Left lung (tissue), 10 donors: ENCODE data around the gene FNIP2. TPM values are rescaled to one million over a fixed set of nuclear protein-coding genes. Genes with fewer than 3 reads are reported as not detected.
"Not testable (repeated sequence)": the region's sequence is repeated elsewhere in the genome, so short reads cannot be mapped to it uniquely, and the experiment has no call there.

Experiments used
- ATAC-seq: fragments of 200-7000 bp; cut with Tn5 transposase; one replicate; pipeline ENCODE4 v1.9.1; 2020; ENCODE audit warnings: moderate library complexity
- DNase-seq, 4 donors: peaks; one replicate each; pipeline ENCODE4 v3.0.0-alpha.2; 2013 to 2020
- H3K27ac ChIP-seq, 2 donors: fragments of 200-600 bp; sonication (generic) in 1 of 2; one replicate each; pipeline versions ENCODE4 v1.5.0 to v1.8.0; 2020 to 2021
- H3K27me3 ChIP-seq, 2 donors: fragments of 200-600 bp; sonication (generic) in 1 of 2; one replicate each; pipeline versions ENCODE4 v1.5.0 to v1.8.0; 2020 to 2021
- H3K36me3 ChIP-seq, 2 donors: fragments of 200-600 bp; sonication (generic) in 1 of 2; one replicate each; pipeline versions ENCODE4 v1.5.0 to v1.8.0; 2020 to 2021
- H3K4me1 ChIP-seq, 2 donors: fragments of 200-600 bp; one replicate each; pipeline ENCODE4 v1.8.0; 2021
- H3K4me3 ChIP-seq, 2 donors: fragments of 200-600 bp; sonication (generic) in 1 of 2; one replicate each; pipeline versions ENCODE4 v1.5.0 to v1.8.0; 2020 to 2021; ENCODE audit warnings: mild to moderate bottlenecking in 1 of 2
- H3K9me3 ChIP-seq, 2 donors: fragments of 200-600 bp; sonication (generic) in 1 of 2; one replicate each; pipeline versions ENCODE4 v1.5.0 to v1.8.0; 2020 to 2021
- CTCF ChIP-seq, 2 donors: fragments of 200-600 bp; sonication (generic) in 1 of 2; IDR thresholded peaks; one replicate each; pipeline versions ENCODE4 v1.5.0 to v1.8.0; 2021; ENCODE audit warnings: antibody characterized with exemption in 2 of 2
- intact Hi-C, 2 donors: fragments of 100-400 bp; cut with DNase I; formaldehyde crosslinking; loops; one replicate each; pipeline versions ENCODE4 v1.11.2 to v1.14.2; 2022
- polyA plus RNA-seq, 6 donors: library from polyadenylated mRNA; unstranded; fragments of 120-200 nt; gene quantifications; one replicate each; pipeline ENCODE4 v1.2.1, GENCODE V29; 2013; ENCODE audit not compliant: insufficient read length in 6 of 6
- total RNA-seq, 2 donors: library from RNA; stranded (reverse); fragmentation: NEBNext Ultra II Directional; extraction: Animal tissue kit (Norgen Biotek cat#: 25700); gene quantifications; one replicate each; pipeline ENCODE4 v1.2.1, GENCODE V29; 2021
- donor health status: DM: no; HTN: yes; CAD: no.
- donor health status: DM: no; HTN: no; CAD: no.

FNIP2 gene
- total and polyA plus RNA-seq, 8 donors = 24.5 to 71.2 (median 29.3) TPM

- Histone ChIP-seq H3K4me3 (no peak overlapping the region), H3K36me3 (no peaks in the 10 kb centered on the region), H3K27ac (no peak overlapping the region), H3K9me3 (no peaks in the 10 kb centered on the region), H3K4me1 (no peaks in the 10 kb centered on the region), H3K27me3 (no peaks in the 10 kb centered on the region)
- no peak for TF ChIP-seq CTCF (IDR thresholded peaks at IDR 0.05)
- intact Hi-C loops = loop anchor here in 1 of 2 donors (10.0 kb wide), 2 partner anchors 465 to 705 kb away; no protein-coding TSS in a partner anchor
- DNase-seq (no peak), ATAC-seq (no peak)
Observed at GRCh38 chr4:158739600-158739999, 29.2 kb upstream of the FNIP2 start.

DNA sequence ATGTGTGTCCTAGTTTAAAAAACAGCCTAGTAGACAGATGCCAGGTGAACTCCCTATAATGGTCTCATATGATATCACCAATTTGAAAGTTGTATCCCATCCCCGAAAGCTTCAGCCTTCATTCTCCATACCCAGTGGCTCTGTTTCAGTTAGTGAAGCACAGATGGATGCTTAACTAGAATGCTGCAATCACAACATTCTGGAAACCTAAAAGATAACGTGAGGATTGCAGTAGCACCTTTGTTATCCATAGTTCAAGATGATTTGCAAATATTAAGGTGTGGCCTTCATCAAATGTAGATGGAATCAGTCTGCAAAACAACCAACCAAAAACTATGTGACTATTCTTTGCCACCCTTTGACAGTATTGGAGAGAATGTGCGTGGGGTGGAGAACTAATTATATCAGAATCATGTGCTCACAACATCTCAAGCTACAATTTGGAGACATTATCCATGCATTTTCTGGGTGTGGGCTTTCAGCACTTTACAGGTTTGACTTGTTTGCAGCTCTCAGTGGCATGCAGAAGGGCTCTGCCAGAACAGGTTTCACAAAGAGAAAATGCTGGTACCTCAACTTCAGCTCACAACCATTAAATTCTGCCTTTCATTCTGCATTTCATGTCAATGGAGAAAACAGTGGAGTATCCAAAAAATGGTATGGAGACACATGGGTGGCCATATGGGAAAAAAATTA is 27.4 kb upstream of the FNIP2 start:
- intact Hi-C loops = no loop called here
- Histone ChIP-seq H3K4me1 (no peaks in the 10 kb centered on the region), H3K36me3 (no peaks in the 10 kb centered on the region), H3K27ac (no peak overlapping the region), H3K9me3 (no peaks in the 10 kb centered on the region), H3K27me3 (no peaks in the 10 kb centered on the region), H3K4me3 (no peak overlapping the region)
- no peak for ATAC-seq
- no peak for TF ChIP-seq CTCF (IDR thresholded peaks at IDR 0.05)
- peak in 1 of 4 donors; percentile 24 for DNase-seq

- H3K27me3 ChIP-seq, H3K4me1 ChIP-seq, intact Hi-C loops, H3K27ac ChIP-seq, DNase-seq, H3K4me3 ChIP-seq, H3K9me3 ChIP-seq, ATAC-seq, H3K36me3 ChIP-seq: not testable (repeated sequence)
Observed at GRCh38 chr4:158746537-158746936, 22.3 kb upstream of the FNIP2 start.

DNA sequence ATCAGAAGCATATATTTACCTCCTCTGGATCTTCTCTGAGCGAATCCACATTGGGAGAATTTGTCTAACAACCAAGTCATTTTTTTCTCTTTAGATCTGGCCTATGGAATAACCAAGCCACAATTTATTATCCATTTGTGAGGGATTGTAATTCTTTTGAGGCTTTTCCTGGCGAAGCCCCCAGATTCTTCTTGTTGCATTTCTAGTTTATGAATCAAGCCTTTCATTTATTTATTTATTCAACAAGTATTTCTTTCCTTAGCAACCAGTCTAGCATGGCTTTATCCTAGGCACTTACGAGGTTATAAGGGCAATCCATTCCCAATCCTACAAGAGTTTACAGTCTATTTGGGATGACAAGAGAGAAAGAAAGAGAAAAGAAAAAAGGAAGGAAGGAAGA is 18.4 kb upstream of the FNIP2 start:
- Histone ChIP-seq H3K27me3 (no peaks in the 10 kb centered on the region), H3K4me1 (no peaks in the 10 kb centered on the region), H3K4me3 (no peak overlapping the region), H3K36me3 (no peaks in the 10 kb centered on the region), H3K9me3 (no peaks in the 10 kb centered on the region), H3K27ac (peak overlapping the region in 1 of 2 donors; percentile 4)
- no peak for DNase-seq
- TF ChIP-seq CTCF (IDR thresholded peaks at IDR 0.05) = no peak
- intact Hi-C loops = no loop called here
- no peak for ATAC-seq

DNA sequence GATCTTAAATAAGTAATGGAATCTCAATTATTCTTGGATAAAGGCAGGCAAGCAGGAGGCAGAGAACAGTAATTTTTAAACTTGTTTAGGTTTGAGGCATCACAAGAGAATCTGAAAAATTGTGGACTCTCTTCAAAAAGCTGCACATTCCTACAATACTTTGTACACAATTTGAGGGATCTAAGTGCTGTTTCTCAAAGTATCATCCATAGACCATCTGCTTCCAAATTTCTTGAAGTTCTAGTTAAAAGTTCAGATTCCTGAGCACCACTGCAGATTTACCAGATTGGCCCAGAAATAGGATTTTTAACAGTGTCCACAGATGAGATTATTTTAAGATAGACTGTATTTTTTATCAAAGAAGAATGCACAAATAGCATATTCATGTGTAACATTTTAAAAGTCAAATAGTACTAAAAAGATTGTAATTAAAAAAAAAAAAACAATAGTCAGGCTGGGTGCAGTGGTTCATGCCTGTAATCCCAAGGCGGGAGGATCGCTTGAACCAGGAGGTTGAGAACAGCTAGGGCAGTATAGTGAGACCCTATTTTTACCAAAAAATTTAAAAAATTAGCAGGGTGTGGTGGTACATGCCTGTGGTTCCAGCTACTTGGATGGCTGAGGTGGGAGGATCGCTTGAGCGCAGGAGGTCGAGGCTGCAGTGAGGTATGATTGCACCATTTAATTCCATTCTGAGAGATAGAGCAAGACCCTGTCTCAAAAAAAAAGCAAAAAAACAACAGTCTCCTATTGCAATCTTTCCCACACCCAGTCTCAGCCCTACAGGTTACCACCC is 14.2 kb upstream of the FNIP2 start:
- Histone ChIP-seq H3K27me3 (no peaks in the 10 kb centered on the region), H3K27ac (no peak overlapping the region), H3K4me3 (no peak overlapping the region), H3K36me3 (no peaks in the 10 kb centered on the region), H3K4me1 (no peaks in the 10 kb centered on the region), H3K9me3 (no peaks in the 10 kb centered on the region)
- DNase-seq (no peak), ATAC-seq (no peak)
- no peak for TF ChIP-seq CTCF (IDR thresholded peaks at IDR 0.05)
- intact Hi-C loops = no loop called here

DNA sequence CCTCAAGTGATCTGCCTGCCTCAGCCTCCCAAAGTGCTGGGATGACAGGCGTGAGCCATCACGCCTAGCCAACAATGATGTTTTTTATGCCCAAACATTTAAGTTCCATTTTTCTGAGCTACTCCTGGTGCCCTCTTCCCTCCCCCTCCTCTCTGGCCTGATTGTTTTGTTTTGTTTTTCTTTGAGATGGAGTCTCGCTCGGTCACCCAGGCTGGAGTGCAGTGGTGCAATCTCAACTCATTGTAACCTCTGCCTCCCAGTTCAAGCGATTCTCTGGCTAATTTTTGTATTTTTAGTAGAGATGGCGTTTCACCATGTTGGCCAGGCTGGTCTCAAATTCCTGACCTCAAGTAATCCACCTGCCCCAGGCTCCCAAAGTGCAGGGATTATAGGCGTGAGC is 13.0 kb upstream of the FNIP2 start:
- H3K9me3 ChIP-seq, H3K36me3 ChIP-seq, H3K4me1 ChIP-seq, ATAC-seq, DNase-seq, H3K27me3 ChIP-seq, H3K27ac ChIP-seq, H3K4me3 ChIP-seq, intact Hi-C loops: not testable (repeated sequence)
